Raji (cell line): ENCODE results near the gene TLE3.

Experiments used
- POLR2A ChIP-seq: IDR thresholded peaks from 2 replicates; pipeline ENCODE4 v1.6.1; 2011; ENCODE audit warnings: low read depth, low read length, control low read depth; ENCODE audit not compliant: insufficient read depth

Gene TLE3

DNA sequence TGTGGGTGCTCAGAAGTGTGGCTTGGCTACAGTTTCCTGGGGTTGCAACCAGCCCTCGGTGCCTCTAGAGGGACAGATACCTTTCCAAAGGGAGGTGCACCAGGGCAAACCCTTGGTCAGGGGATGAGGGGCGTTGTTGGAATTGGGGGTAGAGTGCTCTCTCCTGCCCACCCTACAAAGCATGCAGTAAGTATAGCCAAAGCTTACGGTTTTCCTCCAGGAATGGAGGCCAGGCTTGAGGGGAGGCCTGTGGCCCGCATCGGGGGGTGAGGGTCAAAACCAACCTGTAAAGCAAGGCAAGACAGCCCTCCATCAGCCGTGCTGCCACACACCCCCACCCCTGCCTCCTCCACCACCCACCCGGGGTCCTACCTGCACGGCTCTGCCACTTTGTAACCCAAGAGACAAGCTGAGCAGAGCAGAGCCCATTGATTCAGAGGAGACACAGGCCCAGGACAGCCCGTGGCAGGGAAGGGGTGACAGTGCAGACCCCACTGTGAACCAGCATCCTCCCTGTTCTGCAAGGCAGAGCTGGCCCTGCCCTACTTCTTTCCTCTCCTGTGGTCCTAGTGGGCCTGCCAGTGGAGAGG is 41.5 kb downstream of the TLE3 start:
- no peak for TF ChIP-seq POLR2A

DNA sequence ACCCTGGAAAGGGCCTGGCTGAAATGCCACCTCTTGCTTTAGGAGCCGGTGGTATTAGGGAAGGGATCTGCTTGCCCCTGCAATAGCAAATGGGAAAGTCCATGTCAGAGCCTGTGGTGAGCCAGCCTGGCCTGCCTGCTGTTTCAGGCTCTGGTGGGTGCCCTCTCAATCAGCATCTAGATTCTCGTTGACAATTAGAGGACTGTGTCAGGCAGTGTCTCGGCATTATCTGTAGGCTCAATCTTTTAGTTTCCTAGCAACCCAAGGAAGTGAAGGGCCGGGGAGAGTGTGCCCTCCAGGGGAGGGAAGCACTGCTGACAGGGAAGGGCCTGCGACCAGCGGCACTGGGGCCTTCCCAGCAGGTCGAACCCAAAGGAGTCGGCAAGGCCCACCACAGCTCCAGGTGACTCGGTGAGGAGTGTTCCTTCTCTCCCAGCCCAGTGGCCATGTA is 42.1 kb downstream of the TLE3 start:
- TF ChIP-seq POLR2A, result no peak

DNA sequence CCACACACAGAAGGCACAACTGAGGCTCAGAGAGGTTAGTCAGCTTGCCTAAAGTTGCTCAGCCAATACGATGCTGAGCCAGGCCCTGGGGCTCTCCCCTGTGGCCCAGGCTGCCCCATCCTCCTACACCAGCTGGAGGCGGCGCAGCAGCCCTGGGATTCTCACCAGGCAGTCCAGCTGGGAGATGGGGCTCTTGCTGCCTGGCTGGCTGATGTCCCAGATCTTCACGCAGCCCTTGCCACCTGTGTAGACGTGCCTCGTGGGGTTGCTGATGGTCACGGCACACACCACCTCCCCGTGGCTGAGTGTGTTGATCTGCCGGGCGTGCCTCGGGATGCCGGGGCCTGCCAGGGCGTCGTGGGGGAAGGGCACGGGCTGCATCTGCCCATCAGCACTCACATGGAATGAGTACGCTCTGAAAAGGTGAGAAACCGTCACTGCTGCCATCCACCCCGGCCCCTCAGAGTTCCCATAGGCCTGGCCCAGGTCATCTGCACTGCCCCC is 42.8 kb downstream of the TLE3 start:
- no peak for TF ChIP-seq POLR2A

DNA sequence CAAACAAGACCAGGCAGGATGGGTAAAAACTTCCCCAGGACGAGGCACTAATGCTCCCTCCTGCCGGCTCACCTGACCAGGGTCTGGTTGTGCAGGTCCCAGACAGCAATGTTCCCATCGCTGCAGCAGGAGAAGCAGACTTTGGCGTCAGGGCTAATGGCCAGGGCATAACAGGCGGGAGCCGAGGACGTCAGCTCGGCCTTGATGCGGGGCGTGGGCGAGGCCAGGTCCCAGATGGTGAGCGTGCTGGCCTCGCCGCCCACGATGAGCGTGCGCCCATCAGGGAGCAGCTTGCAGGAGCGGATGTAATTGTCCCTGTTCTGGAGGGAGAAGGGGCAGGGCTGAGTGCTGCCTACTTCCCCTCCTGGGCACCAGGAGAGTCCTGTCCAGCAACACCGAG is 43.4 kb downstream of the TLE3 start:
- no peak for TF ChIP-seq POLR2A

DNA sequence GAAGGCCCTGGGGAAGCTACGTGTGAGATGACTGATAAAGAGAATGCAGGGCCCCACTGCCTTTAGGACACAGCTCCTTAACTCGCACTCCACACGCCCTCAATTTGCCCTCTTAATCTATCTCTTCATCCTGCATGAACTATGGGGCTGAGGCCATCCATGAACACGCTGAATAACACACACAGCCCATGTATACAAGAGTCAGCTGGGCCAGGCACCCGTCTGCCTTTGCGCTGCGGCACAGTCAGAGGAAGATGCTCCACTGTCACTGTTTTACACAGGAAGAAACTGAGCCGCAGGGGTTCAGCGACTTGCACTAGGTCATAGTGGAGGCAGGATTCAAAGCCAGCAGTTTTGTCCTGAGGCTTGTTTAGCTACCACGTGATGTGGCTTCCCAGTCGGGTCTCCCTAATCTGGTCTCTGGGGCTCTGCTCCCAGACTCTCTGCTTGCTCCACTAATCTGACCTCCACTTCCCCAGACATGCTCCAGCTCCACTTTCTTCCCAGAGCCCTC is 43.9 kb downstream of the TLE3 start:
- TF ChIP-seq POLR2A, result no peak

DNA sequence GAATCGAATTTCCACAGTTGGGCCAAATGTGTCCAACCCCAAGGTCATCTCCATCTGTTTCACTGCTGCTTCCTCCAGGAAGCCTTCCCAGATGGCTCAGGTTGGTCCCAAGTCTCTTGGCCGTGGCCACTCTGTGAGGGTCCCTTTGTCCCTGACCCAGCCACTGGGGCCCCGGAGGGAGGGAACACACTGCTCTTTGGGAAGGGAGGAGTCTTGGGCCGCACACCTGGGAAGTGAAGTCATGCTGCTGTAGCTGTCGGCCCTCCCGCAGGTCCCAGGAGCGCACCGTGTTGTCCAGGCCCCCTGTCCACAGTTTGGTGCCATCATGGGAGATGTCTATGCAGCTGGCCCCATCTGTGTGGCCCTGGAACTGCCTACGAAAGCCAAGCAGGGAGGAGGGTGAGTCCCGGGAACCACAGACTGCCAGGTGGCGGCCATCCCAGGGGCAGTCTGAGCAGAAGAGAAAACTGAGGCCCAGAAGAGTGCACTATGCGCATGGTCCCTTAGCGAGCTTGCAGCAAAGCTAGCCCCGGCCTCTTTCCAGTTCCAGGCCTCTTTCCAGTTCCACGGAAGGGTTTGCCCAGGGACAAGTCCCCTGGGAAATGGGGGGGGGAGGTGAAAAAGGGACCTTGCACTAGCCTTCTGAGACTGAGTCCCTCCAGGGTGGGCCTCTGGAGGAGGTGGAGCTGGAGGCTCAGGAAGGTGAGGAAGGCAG is 44.6 kb downstream of the TLE3 start:
- no peak for TF ChIP-seq POLR2A

DNA sequence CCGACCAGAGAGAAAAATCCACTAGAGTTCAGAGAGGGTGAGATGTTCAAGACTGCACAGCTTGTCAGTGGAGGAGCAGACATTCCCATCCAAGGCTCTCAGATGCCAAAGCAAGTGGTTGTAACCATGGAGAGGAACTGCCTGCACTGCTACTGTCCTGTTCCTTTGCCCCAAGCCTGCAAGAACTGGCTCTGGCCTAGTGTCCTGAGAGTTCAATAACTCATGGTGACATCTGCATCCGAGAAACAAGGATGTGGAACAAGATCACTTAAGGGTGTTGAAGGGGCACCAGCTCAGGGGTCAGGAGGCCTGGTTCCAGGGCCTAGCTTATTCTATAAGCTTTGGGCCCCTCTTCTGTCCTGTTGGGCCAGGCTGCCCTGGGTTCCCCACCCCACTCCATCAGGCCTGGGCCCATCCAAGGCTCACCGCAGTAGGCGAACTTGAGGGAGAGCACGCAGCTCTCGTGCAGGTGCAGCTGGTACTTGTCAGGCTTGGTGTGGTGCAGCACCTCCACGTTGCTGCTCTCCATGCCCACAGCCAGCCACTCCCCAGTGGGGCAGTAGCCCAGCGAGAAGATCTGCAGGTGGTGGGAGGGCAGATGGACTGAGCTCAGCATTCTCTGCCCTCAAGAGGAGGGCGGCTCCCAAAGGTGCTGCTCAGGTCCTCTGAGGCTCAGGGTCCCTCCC is 45.6 kb downstream of the TLE3 start:
- no peak for TF ChIP-seq POLR2A

DNA sequence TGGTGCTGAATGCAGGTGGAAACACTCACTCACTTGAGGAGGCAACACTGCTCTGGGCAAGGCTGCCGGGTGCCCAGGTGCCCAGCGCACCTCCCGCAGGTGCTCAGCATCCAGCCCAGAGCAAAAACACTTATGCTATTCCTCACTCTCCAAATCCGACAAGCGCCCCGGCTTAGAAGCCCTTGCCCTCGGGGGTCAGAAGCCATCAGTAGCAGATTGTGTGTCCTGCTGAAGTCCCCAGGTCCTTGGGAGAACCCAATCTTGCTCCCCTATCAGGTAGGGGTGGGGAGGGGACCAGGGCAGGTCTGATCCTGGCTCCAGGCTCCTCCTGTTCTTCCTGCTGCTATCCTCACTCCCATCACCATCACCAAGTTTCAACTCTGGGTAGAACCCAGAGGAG is 46.7 kb downstream of the TLE3 start:
- no peak for TF ChIP-seq POLR2A

DNA sequence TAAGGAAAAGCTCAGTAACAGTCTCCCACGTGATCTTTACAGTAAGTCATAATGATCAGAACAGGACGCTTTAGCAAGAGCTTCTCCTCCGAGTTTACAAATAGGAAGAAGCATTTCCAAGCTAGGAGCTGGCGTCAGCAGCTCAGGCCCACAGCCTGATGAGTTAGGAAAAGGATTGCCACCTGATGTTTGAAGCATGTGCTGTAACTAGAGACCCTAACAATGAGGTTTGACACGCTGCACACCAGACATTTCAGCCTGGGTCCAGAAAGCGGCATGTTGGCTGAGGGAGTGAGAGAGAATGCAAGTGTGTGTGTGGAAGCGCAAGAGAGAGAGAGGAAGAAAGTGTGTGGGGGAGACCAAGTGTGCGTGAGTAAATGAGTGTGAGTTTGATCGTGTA is 47.3 kb downstream of the TLE3 start:
- no peak for TF ChIP-seq POLR2A

DNA sequence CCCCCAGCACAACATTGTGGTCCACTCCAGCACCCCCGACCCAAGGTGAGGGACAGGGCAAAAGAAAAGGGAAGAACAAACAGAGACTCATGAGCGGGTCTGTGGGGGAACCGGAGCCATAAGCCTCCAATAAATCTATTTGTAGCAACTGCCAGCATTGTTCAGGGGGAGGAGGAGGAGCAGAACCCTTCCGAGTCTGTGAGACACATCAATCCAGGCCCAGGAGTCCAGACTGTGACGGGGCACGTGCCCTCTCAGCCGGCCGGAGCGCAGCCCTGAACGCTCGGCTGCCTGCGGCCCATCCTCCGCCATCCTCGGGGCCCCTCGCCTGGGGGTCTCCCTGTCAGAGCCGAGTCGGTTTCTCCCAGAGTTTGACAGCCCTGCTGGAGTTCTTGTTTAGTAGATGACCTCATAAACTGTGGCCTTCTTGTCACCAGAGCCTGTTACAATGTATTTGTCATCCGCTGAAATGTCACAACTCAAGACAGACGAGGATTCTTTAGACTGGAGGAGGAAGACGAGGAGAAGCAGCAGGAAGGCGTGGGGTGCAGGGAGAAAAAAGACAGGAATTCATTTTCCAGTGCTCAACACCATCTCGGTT is 47.9 kb downstream of the TLE3 start:
- no peak for TF ChIP-seq POLR2A

DNA sequence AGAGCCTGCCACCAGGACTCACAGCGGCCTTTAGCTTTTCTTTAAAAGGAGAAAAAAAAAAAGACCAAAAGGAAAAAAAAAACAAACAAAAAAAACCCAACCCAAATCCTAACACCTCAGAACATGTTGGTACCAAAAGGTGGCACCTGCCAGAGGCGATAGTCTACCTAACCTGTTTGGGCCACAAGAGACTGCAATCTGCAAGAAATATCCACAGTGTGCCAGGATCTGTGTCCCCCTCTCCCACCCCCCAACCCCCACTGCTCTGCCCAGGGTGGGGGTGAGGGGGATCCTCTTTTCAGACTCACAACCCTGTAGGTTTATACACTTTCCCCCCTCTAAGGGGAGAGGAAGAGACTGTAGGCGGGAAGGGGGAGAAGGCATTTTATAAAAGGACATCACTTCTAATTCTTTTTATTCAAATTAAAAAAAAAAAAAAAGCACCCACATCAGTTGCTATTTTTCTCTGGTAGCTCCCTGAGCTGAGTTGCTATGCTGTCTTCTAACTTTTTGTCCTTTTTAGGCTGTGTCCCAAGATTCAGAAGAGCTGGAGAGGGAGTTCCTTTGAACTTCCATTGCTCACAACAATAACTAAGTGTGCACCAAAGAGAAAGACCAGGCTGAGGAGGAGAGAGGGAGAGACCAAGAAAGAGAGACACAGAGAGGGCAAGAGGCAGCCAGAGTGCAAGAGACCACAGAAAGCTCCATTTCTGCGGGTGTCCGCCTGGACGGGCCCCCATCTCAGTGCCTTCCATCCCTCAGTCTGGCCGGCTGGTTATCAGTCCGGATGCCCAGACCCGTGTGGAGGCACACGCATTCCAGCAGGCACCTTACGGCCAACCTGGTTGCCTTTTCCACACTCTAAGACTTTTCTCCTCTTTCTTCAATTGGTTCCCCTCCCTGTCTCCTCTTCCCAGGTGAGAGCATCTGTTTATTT is 48.9 kb downstream of the TLE3 start:
- TF ChIP-seq POLR2A, result no peak

DNA sequence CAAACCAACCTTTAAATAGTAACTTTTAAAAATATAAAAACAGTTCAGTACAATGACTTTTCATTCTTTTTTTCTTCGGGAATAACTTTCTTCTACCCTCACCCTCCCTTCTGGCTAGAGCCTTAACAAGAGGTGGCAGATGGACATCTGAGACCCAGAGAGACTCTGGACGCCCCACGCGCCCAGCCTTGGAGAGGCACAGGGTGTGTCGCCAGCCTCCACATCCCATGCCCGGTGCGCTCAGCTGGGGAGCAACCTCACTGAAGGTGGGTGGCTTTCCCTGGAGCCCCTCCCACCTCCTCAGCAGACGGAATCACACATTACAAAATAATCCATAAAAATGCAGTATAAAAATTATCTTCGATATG is 49.5 kb downstream of the TLE3 start:
- TF ChIP-seq POLR2A, result no peak

DNA sequence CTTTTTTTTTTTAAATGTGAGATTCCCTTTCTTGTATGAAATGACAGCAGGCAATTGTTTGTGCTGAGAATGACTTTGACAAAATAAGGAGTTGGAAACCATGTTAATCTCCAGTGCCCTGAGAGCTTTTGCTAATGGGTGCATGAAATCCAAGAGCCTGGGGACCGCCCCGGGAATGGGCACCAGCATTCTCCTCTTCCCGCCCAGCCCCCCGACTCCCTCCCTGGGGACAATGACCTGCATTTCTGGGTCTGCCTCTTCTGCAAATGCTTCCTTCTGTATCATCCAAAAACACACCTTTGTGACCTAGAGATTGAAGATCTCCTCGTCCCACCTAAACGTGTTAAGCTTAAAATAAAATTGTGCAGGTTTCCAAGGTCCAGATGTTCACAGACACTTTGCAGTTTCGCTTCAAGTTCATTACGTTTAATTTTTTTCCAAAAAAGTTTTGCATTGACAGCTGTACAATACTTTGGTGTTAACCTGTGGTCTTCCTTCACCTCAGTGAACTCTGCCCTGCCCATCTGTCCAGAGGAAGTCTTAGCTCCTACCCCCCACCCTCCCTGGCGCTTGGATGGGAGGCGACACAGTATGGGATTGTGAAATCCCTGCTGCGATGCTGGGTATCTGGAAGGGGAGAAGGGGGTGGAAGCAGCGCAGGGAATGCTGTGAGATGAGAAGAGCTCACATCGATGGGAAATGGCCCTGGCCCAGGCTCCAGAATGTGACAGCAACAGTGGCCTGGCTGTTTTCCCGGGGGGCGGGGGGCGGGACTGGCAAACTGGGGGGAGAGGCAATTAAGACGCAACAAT is 50.1 kb downstream of the TLE3 start:
- no peak for TF ChIP-seq POLR2A

DNA sequence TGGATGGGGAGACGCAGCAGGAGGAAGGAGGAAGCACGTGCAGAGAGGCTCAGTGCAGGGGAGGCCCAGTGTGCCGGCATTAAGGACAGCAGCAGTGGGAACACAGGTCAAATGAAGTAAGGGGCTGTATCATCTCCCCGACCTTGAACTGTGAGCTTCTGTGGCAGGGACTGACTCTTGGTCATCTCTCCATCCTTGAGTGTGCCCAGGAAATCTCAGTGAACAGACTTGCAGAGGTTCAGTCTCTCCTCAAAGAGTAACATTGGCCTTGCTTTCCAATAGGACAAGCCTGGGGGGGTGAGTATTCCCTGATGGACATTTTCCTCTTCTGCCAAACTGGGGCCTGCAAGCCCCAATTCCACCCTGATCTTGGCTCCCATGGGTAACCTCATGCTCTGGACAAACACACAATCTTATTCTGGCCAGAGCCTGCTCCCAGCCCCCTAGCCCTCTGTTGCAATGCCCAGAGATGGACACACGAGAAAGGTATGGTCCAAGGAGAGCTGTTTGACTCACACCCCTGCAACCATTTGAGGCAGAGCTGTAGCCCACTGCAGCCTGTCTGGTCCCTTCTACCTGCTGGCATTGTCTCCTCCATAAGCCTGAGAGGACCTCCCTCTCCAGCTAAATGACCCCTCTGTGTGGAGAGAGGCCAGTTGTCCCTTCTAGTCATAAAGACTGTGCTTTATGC is 50.9 kb downstream of the TLE3 start:
- no peak for TF ChIP-seq POLR2A

DNA sequence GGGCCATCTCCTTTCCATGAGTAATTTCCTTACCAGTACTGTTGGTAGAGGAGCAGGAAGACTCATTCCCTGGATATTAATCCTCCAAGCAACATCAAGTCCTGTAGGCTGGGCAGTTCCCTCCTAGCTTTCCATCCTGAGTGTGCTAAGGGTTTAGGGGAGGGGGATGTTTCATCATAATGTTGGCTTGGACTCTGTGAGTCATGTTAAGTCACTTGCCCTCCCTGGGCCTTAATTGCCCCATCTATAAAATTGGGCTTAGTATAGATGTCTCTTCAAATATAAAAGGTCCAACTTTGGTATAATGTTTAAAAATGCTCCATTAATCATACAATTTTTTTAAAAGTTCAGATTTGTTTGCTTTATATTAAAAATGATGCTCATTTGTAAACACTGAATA is 52.7 kb downstream of the TLE3 start:
- no peak for TF ChIP-seq POLR2A
